NCI-H2081 (cell line): ENCODE measurements around the gene APCDD1L.
A peak's percentile ranks its signal among the peaks of the same experiment; 100 is the strongest.

Source experiments
- DNase-seq, 2 experiments: peaks; one replicate each; lab custom pipeline; 2025; lab: John Stamatoyannopoulos, UW

APCDD1L gene

GRCh38 chr20:58466729-58467571 lies 48.2 kb downstream of the APCDD1L start:
- DNase-seq = no peak

- no peak for DNase-seq
These were observed 49.0 kb downstream of the APCDD1L start for GRCh38 chr20:58466095-58466708.

- no peak for DNase-seq
These were observed 50.4 kb downstream of the APCDD1L start for GRCh38 chr20:58464838-58465237.

GRCh38 chr20:58463256-58463655 lies 51.9 kb downstream of the APCDD1L start:
- DNase-seq = no peak

GRCh38 chr20:58461899-58462298 lies 53.3 kb downstream of the APCDD1L start:
- DNase-seq = no peak

- no peak for DNase-seq
These were observed 54.1 kb downstream of the APCDD1L start for GRCh38 chr20:58461104-58461503.

- no peak for DNase-seq
These were observed 56.0 kb downstream of the APCDD1L start for GRCh38 chr20:58459058-58459750.

GRCh38 chr20:58458342-58459057 lies 56.7 kb downstream of the APCDD1L start:
- DNase-seq = no peak

- DNase-seq = no peak
These were observed 58.0 kb downstream of the APCDD1L start for GRCh38 chr20:58457083-58457695.

- no peak for DNase-seq
These were observed 60.7 kb downstream of the APCDD1L start for GRCh38 chr20:58454460-58454859.

GRCh38 chr20:58453391-58453790 lies 61.8 kb downstream of the APCDD1L start:
- DNase-seq = no peak

- no peak for DNase-seq
These were observed 62.4 kb downstream of the APCDD1L start for GRCh38 chr20:58452667-58453255.

GRCh38 chr20:58450254-58450653 lies 64.9 kb downstream of the APCDD1L start:
- DNase-seq = no peak

GRCh38 chr20:58449681-58450221 lies 65.4 kb downstream of the APCDD1L start:
- DNase-seq = no peak

- DNase-seq = no peak
These were observed 66.2 kb downstream of the APCDD1L start for GRCh38 chr20:58448958-58449357.

- DNase-seq = peak; percentile 27 to 36
These were observed 67.4 kb downstream of the APCDD1L start for GRCh38 chr20:58447511-58448391.

GRCh38 chr20:58446960-58447265 lies 68.3 kb downstream of the APCDD1L start:
- no peak for DNase-seq

GRCh38 chr20:58446264-58446959 lies 68.8 kb downstream of the APCDD1L start:
- DNase-seq = no peak

- no peak for DNase-seq
These were observed 70.4 kb downstream of the APCDD1L start for GRCh38 chr20:58444746-58445255.
